ENCODE measurements around the gene PIGQ.

Gene PIGQ

GRCh38 chr16:534135-534534, 35.6 kb upstream of the PIGQ start:
- no peak for DNase-seq (ENCODE audit: low read depth in 1 of 2, low spot score in 1 of 2)

GRCh38 chr16:534856-535445, 34.8 kb upstream of the PIGQ start:
- DNase-seq (ENCODE audit: low read depth in 1 of 2, low spot score in 1 of 2), result no peak

- DNase-seq (ENCODE audit: low read depth in 1 of 2, low spot score in 1 of 2), result no peak
These were observed 34.0 kb upstream of the PIGQ start for GRCh38 chr16:535446-536405.

GRCh38 chr16:536746-537145, 33.0 kb upstream of the PIGQ start:
- no peak for DNase-seq (ENCODE audit: low read depth in 1 of 2, low spot score in 1 of 2)

GRCh38 chr16:537415-538335, 32.1 kb upstream of the PIGQ start:
- DNase-seq (ENCODE audit: low read depth in 1 of 2, low spot score in 1 of 2), result no peak

- no peak for DNase-seq (ENCODE audit: low read depth in 1 of 2, low spot score in 1 of 2)
These were observed 29.8 kb upstream of the PIGQ start for GRCh38 chr16:539901-540530.

GRCh38 chr16:540645-541340, 29.0 kb upstream of the PIGQ start:
- no peak for DNase-seq (ENCODE audit: low read depth in 1 of 2, low spot score in 1 of 2)

GRCh38 chr16:543301-544164, 26.2 kb upstream of the PIGQ start:
- DNase-seq (ENCODE audit: low read depth in 1 of 2, low spot score in 1 of 2), result no peak

- DNase-seq (ENCODE audit: low read depth in 1 of 2, low spot score in 1 of 2), result no peak
These were observed 25.3 kb upstream of the PIGQ start for GRCh38 chr16:544517-544916.

GRCh38 chr16:546909-547770, 22.6 kb upstream of the PIGQ start:
- DNase-seq (ENCODE audit: low read depth in 1 of 2, low spot score in 1 of 2), result no peak

GRCh38 chr16:548586-548985, 21.2 kb upstream of the PIGQ start:
- DNase-seq (ENCODE audit: low read depth in 1 of 2, low spot score in 1 of 2), result no peak

GRCh38 chr16:549544-550263, 20.1 kb upstream of the PIGQ start:
- no peak for DNase-seq (ENCODE audit: low read depth in 1 of 2, low spot score in 1 of 2)

- no peak for DNase-seq (ENCODE audit: low read depth in 1 of 2, low spot score in 1 of 2)
These were observed 18.6 kb upstream of the PIGQ start for GRCh38 chr16:551210-551609.

- no peak for DNase-seq (ENCODE audit: low read depth in 1 of 2, low spot score in 1 of 2)
These were observed 17.6 kb upstream of the PIGQ start for GRCh38 chr16:552171-552570.

GRCh38 chr16:553601-554296, 16.0 kb upstream of the PIGQ start:
- no peak for DNase-seq (ENCODE audit: low read depth in 1 of 2, low spot score in 1 of 2)

- DNase-seq (ENCODE audit: low read depth in 1 of 2, low spot score in 1 of 2), result no peak
These were observed 15.5 kb upstream of the PIGQ start for GRCh38 chr16:554297-554621.

GRCh38 chr16:554640-555365, 15.0 kb upstream of the PIGQ start:
- no peak for DNase-seq (ENCODE audit: low read depth in 1 of 2, low spot score in 1 of 2)

All from activated T-helper 1 cell treated with anti-CD3 and anti-CD28 coated beads, Interleukin-2, amount 50 U/mL, for 16 hours (primary cell).